Stimulated activated CD8-positive, alpha-beta memory T cell treated with anti-CD3 and anti-CD28 coated beads, Interleukin-12 subunit alpha, Interleukin-12 subunit beta, amount 100 ng/mL, for 4 hours (primary cell): ENCODE measurements around the gene OR11H1.
"Not testable (repeated sequence)": the region's sequence is repeated elsewhere in the genome, so short reads cannot be mapped to it uniquely, and the experiment has no call there.

Source experiments
- DNase-seq: peaks from one replicate; pipeline ENCODE4 v3.0.0-alpha.2; 2020; ENCODE audit warnings: low read depth

Gene OR11H1

GRCh38 chr22:15527892-15528291 is at the start of gene OR11H1:
Gene OR11H1, plus strand, starts transcription at chr22:15528192. Its CDS starts 0 bp downstream, at chr22:15528192.
- DNase-seq: not testable (repeated sequence)

GRCh38 chr22:15509967-15510366 is 18.0 kb upstream of the OR11H1 start:
- not testable (repeated sequence) for DNase-seq

GRCh38 chr22:15515896-15516295 is 12.1 kb upstream of the OR11H1 start:
- DNase-seq: not testable (repeated sequence)

- not testable (repeated sequence) for DNase-seq
Observed at GRCh38 chr22:15553767-15554166, 25.8 kb downstream of the OR11H1 start.

GRCh38 chr22:15563461-15563860 is 35.5 kb downstream of the OR11H1 start:
- DNase-seq: not testable (repeated sequence)

- not testable (repeated sequence) for DNase-seq
Observed at GRCh38 chr22:15565063-15565462, 37.1 kb downstream of the OR11H1 start.
